ENCODE data around the gene ABHD18.

GRCh38 chr4:128060121-128060698, 95.0 kb downstream of the ABHD18 start:
- TF ChIP-seq CTCF (IDR thresholded peaks at IDR 0.05 in 8 of 11, conservative IDR thresholded peaks at IDR 0.05 in 3 of 11) (no peak), POLR2AphosphoS5 (IDR thresholded peaks at IDR 0.05) (no peak)

Measured in spleen (tissue), 7 donors.